Stimulated activated CD8-positive, alpha-beta memory T cell treated with anti-CD3 and anti-CD28 coated beads, Interleukin-7, amount 100 ng/mL, for 1 hour (primary cell): Measurements from ENCODE around the gene PAFAH2.

Source experiments
- DNase-seq, 2 donors: peaks; one replicate each; pipeline ENCODE4 v3.0.0-alpha.2; 2020; ENCODE audit warnings: low read depth in 2 of 2

PAFAH2 gene

DNA sequence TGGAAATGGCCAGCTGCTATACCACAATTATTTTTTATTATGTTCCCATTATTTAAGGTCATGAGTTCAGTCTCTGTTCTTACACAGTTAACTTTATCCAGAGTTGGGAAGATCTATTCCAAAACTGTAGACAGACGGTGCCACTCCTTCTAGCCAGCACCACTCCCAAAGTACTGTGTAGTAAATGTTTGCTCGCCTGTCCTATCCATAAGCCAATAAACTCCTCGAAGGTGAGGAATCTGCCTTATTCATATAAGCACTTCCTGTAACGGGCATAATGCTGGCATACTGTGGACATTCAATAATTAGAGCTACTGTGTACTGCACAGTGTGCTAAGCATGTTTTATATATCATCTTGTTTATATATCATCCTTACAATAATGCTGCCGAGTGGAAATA is 65.5 kb downstream of the PAFAH2 start:
- DNase-seq = no peak

DNA sequence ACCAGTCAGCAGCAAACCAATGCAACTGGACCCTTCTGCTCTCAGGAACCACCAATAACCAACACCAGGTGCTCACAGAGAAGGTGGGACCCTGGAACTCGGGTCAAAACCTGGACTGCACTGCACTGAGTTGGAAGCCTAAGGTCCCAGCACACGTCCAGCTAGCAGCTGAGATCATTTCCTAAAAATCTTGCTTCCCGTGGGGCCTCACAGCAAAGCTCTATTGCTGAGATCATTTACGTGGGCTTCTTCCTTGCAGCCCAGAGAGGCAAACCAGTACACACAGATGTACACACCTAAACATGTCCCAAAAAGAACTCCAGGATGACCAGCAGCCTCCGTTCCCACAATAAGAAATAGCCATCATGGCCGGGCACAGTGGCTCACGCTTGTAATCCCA is 68.8 kb downstream of the PAFAH2 start:
- DNase-seq = no peak

DNA sequence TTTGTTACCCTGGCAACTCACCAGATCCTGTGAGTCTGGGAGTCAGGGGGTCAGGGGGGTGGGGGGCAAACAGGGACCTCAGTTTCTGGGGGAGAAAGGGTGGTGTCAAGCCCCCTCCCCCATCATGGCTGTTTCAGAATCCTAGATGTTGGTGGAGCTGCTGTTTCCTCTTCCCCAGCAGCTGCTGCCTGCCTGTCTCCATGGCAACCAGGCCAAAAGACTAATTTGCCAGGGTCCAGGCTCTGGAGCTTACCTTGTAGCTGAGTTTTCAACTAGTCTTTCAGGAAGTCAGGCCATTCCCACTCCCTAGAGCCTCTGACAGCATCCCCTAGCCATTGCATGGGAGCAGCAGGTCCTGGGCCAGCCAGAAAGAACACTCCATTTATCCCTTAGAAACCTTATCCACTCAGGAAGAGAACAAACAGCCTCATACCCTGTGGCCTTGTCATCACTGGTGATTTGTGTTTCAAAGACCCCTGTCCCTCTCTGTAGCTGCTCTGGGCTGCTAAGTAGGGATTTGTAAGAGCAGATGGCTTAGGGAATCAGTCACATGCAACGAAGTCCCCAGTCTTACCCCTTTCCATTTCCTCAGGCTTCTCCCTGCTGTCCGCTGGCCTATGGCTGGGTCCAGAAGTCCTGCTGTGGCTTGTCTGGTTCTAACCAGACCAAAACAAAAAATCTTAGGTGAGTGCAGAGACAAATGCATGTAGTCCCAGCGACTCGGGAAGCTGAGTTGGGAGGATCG is 70.2 kb downstream of the PAFAH2 start:
- no peak for DNase-seq

DNA sequence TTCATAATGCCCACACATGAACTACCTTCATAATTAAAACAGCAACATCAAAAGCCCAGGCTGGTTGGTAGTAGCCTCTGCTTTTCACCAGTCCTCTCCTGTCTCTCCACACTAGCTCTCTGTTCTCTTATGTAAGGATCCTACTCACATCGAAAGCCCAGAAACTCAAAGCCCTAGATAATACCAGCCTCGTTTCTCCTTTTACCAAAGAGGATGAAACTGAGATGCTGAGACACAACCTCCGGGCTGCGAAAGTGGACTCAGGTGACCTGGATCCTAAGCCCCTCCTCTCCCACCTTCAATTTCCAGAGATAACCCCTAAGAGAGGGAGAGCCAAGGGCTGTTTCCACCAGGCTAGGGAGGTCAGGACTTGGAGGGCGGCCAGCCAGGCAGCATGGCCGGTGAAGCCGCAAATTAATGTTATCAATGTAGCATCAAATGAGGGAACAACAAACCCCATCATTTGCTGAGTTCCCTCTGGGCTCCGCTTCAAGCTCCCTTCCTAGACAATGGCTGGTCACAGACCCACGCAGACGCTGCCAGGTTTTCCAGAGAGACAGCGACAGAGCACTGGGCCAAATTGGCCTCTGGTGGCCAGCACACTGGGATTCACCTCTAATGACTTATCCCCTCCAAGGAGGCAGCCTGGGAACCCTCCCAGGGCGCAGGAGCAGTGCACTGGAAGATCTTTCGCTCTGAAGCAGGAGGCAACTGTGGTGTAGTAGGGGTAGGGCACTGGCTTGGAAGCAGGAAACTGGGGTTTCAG is 70.9 kb downstream of the PAFAH2 start:
- DNase-seq = no peak

DNA sequence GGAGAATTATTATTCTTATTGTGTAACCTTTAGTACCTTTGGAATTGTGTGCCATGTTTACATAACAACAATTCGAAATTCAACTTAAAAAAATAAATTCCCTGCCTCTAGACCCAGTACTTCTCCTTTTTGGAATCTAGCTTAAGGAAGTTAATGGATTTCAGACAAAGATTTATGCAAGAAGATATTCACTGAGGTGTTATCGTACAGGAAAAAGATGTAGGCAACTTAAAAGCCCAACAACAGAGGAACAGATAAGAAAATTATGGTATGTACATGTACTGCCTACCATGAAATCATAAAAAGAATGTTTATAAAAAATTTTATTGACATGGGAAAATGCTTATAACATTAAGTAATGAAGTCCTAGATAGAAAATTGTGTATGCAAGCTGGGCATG is 73.4 kb downstream of the PAFAH2 start:
- DNase-seq = no peak

DNA sequence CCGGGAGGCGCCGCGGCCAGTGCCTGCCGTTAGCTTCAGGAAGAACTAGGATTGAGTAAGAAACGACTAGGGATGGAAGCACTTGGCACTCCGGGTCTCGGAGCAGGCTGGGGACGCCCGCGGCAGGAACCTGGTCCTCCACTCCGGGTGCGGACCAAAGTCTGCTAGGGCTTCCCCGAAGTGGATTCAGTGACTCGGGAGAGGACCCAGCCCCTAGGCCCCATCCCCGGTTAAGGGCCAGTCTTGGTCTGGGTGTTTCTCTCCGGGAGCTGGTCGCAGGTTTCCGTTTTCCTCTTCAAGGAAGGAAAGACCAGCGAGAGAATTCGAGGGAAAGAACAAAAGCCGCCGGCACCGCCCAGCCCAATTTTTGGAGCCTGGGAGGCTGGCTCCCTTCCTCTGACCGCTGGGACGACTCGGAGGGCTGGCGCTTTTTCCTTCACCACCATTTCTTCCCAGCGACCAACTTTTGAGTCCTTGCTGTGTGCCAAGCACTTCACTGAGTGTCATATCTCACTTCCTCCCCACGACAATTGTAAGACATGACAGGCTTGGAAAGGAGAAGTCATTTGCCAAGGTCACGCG is 74.8 kb downstream of the PAFAH2 start:
- DNase-seq = no peak

DNA sequence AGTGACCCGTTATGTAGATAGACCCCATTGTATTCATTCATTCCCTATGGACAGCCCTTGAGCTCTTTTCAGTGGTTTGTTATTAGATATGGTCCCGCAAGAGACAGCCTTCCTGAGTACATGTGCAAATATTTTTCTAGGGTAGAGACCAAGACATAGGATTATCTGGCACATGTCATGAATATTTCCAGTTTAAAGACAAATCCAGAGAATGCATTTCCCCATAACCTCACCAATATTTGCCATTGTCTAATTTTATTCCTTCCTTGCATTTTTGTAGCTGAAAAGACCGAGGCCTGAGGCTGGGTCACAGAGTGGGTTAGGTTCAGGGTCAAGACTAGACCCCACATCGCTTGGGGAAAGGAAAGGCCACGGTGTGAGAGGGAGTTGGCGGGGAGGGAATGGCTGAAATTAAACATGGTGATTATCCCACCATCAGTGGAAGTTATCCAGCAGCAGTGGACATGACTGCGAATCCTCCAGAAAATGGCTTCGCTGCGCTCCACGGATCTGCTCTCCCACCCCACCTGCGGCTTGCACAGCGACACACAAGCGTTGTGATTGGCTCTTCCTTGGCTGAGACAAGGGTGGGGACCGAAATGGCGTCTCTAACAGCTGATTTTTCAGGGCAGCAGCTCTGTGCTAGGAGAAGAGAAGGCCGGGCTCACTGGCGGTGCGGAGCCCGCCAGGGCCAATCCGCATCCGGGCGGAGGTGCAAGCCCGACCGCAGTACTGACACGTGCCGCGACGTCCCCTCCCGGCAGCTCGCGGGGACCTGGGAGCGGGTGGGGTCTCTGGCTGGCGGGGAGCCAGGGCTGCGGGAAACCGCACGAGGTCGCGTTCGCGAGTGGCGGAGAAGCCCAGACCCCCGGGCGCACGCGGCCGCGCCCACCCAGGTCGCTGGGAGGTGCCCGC is 75.5 kb downstream of the PAFAH2 start:
- DNase-seq = no peak

DNA sequence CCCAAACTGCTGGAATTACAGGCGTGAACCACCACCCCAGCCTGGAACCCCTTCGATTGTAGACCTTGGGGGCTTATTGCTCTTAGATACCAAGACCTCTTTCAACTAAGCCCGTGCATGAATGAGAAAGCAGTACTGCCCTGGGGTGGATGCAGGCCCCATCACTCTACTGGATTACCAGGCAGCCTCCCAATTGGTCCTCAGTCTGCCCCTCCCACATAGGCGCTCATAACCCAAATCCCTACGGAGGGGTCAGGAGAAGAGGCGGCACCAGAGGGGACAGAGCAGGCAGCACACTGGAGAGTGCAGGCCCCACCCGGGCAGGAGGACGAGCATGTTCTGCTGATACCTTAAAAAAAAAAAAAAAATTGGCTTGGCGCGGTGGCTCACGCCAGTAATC is 79.2 kb downstream of the PAFAH2 start:
- DNase-seq = no peak

DNA sequence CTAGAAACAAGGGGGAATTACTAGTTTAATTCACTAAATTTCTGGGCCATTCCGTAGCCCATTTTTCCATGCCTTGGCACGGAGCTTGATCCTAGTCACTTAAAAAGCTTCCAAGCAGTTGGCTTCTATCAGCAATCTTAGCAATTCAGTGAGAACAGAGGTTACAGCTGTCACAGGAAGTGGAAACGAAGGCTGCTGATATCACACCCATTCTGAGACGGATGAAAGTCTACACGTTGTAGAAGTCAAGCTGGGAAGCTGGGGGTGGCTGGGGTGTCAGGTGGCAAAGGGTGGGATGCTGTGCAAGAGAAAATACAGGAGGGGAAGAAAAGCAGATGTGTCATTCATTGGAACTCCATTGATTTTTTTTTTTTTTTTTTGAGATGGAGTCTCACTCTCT is 79.9 kb downstream of the PAFAH2 start:
- DNase-seq = no peak

DNA sequence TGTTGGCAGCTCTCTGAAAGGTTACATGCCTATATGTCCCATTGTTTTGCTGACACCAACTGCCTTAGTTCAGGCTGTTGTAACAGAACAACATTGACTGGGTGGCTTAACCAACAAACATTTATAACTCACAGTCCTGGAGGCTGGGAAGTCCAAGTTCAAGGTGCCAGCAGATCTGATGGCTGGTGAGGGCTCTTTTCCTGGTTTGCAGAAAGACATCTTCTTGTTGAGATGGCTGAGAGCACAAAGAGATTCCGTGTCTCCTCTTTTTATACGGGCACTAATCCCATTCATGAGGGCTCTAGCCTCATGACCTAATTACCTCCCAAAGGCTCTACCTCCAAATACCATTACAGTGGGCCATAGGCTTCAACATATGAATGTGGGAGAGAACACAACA is 81.4 kb downstream of the PAFAH2 start:
- DNase-seq = no peak

DNA sequence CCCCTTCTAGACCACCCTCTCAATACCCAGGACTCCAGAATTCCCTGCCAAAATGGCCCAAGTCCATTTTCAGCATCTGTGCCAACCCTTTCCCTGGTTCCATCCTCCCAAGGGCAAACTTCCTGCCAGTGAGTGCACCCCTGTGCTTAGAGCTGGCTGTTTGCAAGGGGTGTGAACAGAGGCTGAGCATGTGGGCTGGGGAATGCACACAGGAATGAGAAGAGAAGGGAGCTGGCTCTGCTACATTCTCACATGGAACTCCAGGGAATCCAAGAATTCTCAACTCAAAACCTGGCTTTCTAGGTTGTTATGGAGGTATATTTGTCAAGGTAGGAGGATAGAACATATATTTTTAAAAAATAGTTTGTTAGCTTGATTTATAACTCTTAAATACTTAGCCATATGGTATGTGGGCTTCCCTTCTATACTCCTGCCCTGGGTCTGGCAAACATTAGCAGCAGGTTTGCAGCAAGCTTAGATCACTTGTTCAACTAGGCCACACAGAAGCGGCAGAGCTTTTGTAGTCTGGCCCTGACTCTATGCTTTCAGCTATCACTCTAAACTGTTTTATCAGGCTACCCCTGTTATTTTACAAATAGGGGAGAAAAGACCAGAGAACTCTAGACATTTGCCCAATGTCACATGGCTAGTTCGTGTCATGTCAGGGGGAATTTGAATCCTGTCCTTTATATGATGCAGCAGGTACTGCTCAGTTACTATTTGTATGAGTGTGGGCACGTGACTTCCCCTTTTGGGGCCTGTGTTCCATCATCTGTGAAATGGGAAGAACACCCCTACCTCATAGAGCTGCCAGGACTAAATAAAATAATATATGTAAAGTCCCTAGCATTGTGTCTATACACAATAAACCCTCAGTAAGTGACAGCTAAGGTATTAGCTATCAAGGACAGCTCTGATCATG is 83.5 kb downstream of the PAFAH2 start:
- DNase-seq = no peak

DNA sequence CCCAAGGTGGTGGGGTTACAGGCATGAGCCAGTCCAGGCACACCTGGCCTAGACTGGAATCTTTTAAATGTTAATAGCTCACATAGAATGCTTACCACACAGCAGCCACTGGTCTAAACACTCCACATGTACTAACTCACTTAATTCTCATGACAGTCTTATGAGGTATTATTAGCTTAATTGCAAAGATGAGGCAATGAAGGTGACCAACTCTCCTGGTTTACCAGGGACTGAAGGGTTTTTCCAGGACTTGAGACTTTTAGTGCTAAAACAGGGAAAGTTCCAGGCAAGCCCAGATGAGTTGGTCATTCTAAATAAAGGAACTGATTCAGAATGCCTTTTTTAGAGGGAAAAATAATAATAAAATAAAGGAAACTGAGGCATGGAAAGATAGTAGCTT is 84.7 kb downstream of the PAFAH2 start:
- no peak for DNase-seq

DNA sequence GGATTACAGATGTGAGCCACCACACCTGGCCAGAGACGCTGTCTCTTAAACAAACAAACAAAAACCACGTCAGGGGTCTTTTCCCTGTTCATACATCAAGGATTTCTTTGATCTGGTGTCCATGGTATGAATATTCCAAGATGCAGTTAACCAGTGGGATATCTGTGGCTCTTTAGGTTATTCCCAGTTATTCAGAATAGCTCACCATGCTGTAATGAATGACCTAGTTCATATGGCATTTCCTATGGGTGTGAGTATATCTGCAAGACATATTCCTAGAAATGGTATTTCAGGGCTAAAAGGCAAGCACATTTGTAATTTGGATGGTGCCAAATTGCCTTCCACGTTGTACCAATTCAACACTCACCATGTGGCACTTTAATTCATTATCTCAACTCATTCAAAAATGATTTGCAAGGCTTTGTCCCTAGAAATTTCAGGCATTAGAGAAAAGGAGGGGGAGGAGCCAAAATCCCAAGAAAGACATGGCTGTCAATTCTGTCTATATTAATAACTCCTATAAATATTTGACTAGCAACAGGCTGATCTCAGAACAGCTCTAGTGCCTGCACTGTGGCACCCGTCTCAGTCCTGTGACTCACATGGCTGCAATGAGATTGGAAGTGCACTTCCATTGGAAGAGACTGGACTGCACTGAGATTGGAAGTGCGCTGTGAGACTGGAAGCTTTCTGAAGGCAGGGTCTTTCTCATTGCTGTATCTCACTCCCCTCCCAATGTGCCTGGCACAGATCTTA is 85.6 kb downstream of the PAFAH2 start:
- DNase-seq = no peak

DNA sequence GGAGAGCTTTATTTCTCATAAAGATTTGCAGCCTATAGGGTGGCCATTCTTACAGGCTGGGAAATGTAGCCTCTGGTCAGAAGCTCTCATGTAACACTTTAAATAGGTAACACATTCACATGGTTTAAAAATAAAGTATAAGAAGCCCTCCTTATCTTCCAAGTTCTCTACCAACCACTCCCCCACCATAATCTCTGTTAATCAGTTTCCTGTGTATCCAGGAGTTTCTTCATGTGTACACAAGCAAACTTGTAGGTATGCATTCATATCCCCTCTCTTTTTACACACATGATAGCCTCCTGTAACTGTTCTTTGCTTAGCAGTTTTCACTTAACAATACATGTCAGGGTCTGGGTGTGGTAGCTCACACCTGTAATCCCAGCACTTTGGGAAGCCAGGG is 86.7 kb downstream of the PAFAH2 start:
- DNase-seq = no peak
